Hematopoietic multipotent progenitor cell (in vitro differentiated cells): ENCODE measurements around the gene RERE. TPM values are rescaled to one million over a fixed set of nuclear protein-coding genes. Genes with fewer than 3 reads are reported as not detected.

Source experiments
- DNase-seq, 3 donors: peaks; one replicate each; pipeline ENCODE4 v3.0.0-alpha.2; 2011 to 2015; ENCODE audit warnings: low read depth in 2 of 3, low spot score in 2 of 3
- total RNA-seq: library from RNA; depleted of rRNA; stranded (reverse); fragments of >200 nt; gene quantifications from one replicate; pipeline ENCODE4 v1.2.3, GENCODE V29; 2012

The RERE gene
- total RNA-seq, 1 donor, result 61.9 TPM

DNA sequence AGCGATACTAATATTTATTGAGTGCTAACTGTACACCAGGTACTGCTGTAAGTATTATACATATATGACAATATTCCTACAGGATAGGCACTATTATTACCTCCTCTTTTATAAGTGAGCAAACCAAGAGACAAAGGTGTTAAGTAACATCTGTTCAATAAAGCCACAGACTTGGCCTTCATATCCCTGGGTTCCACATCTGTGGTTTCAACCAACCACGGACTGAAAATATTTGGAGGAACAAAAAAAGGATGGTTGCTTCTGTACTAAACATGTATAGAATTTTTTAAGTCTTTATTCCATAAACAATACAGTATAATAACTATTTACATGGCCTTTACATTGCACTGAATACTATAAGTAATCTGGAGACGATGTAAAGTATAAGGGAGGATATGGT lies 95.1 kb downstream of the RERE start:
- DNase-seq, result peak in 1 of 3 donors; percentile 47

- DNase-seq, result peak in 1 of 3 donors; percentile 21
Observed at GRCh38 chr1:8721679-8722324, 95.6 kb downstream of the RERE start.

DNA sequence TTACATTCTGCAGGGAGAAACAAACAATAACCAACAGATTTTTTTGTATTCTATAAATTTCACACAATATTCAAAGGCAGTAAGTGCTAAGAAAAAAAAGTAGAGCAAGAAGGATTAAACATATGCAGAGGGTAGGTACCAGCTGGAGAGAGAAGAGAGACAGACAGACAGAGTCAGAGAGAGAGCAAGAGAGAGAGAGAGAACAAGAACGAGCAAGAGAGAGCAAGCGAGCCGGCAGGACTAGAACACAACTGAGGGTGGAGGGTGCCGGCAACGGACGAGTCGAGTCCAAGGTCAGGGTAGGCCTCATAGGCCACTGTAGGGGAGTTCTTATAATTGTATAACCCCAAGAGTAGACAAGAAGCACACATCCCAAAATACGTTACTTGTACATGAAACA lies 97.1 kb downstream of the RERE start:
- no peak for DNase-seq

GRCh38 chr1:8718850-8719361 lies 98.5 kb downstream of the RERE start:
- peak in 1 of 3 donors; percentile 38 for DNase-seq

- DNase-seq, result no peak
Observed at GRCh38 chr1:8717148-8717547, 100.3 kb downstream of the RERE start.

DNA sequence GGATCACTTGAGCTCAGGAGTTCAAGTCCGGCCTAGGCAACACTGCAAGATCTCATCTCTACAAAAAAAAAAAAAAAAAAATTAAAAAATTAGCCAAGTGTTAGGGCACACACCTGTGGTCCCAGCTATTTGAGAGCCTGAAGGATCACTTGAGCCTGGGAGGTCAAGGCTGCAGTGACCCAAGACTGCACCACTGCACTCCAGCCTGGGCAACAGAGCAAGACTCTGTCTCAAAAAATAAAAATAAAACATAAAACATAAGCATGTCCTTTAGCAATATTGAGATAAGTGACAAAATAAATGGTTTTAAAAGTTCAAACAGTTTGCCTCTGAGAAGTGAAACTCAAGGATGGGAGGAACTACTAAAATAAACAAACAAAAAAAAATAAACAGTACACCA lies 101.2 kb downstream of the RERE start:
- DNase-seq, result no peak

DNA sequence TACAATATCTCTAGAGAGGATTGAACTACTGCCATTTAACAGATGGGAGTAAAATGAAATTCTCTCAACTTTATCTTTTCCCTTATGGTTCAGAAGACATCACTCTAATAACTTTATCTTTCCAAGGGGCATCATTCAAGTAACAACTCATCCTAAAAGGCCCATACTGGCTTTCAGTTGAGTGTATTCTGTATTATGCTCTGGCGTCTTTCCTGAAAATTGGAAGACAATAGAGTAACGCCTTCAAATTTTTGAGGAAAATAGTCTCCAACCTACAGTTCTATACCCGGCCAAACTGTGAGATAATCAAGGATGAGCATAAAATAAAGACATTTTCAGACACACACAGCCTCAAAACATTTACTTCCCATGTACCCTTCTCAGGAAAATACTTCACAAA lies 103.3 kb downstream of the RERE start:
- no peak for DNase-seq

GRCh38 chr1:8712413-8713231 lies 104.8 kb downstream of the RERE start:
- DNase-seq, result peak in 2 of 3 donors; percentile 65 to 81

GRCh38 chr1:8711873-8712412 lies 105.5 kb downstream of the RERE start:
- no peak for DNase-seq

DNA sequence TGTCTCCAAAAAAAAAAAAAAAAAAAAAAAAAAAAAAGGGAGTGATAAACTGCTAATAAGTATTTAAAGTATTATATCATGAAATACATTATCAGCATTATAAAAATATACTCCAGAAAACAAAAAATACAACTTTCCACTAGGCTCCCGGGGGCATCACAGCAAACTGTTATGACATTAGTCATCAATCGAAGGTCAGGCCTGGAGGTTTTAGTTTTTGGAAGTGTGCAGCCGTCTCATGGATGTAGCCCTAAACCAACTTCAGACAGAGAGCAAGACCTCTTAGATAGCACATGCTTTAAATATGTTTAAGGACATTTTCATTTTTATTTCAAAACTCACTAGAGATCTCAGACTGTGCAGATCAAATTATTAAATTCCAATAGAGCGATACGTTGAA lies 106.3 kb downstream of the RERE start:
- DNase-seq, result no peak

DNA sequence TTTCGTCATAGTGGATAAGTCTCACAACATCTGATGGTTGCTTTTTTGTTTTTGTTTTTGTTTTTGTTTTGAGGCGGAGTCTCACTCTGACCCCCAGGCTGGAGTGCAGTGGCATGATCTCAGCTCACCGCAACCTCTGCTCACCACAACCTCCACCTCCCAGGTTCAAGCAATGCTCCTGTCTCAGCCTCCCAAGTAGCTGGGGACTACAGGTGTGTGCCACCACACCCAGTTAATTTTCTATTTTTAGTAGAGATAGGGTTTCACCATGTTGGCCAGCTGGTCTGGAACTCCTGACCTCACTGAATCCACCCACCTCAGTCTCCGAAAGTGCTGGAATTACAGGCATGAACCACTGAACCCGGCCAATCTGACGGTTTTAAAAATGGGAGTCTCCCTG lies 109.2 kb downstream of the RERE start:
- DNase-seq, result no peak

DNA sequence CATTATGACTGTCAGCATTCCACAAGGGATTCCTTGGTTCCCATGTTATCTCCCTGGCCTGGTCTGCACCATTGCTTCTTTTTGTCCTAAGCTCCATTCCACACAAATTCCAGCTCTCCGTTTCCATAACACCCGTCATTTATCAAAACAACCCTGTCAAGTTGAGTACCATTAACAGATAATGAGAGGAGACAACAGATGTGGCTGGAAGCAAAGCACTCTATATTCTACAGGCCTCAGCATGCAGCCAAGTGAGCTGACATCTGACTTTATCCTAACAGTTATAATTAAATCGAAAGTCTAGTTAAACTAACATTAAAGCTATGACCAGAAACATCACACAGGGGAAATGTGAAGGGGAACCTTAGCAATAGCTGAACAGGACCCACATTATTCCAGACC lies 110.4 kb downstream of the RERE start:
- no peak for DNase-seq

DNA sequence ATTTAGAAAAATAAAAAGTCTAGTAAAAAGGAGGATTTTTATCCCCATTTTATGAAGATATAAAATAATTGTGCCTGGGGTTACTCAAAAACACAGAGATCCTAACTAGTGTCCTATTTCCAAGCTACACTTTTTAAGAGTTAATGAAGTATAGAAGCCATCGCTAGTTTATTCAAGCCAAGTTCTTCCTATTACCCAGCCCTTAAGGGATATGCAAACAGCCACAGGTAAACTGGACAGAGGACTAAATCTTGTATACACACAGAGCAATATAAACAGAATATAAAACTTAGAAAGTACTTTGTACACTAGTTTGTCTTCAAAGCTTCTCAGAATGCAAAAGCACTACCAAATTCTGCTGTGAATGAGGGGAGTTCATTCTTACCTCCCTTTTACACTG lies 111.1 kb downstream of the RERE start:
- no peak for DNase-seq

DNA sequence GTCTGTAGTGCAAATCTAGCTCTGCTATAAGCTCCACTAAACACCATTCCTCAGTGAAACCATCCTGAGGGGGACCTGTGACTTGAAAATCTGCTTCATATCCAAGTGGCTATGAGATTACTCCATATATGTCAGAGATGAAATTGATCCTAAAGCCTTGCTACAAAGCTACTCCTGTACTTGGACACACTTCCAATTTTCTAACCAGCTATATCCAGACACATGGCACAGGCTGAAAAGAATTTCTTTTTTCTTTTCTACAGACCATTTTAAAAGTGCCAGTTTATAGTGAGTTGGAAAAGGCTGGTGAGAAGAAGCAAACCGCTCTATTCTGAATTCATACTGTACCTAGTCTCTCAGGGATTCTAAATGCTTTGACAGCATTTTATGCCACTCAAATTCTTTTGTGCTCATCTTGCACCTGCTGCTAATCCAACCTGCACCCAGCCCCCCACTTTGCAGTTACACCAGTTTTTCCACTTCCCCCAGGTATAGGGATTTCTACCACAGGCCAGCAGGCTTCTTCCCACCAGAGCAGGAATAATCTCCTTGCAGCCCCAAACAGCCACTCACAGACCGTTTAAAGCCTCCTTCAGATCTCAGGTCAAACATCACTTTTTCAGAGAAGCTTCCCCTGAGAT lies 112.5 kb downstream of the RERE start:
- no peak for DNase-seq

DNA sequence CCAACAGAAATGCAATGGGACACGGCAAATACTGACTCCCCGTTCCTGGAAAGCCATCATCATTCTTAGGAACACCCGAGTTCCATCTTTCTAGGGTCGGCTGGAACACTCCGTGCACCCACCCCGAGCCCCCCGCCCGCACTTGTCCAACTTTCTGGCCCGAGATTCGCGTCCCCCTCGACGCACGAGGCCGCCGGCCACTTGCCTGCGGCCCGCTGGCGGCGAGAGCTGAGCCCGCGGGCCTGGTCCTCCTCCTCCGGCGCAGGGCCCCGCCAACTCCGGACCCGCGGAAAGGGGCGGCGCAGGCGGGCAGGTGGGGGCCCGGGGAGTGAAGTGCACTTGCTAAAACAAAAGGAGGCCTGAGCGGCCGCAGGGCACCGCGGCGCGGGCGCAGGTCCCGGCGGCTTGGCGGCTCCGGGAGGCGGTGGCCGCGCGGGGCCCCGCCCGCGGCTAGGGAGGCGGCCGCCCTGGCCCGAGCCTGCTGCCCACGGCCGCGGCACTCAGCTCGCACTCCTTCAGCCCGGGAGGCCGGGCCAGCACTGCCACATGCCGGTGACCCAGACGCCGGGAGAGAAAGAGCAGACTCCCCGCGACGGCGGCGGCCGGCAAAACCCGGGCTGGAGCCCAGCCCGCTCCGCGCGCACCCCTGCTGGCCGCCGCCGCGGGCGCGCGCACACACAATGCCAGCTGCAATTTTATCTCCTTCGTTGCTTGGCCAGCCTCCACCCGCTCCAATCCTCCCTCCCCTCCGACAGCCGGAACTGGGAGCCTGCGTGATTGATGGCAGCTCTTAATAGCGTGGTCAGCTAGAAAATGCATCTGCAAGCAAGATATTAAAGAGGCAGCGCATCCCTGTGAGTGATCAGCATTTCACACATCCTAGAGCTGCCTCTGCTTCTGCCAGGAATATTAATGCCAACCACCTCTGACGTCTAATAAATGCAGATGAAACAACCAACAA lies 114.3 kb downstream of the RERE start:
- DNase-seq, result peak in 2 of 3 donors; percentile 82 to 85

GRCh38 chr1:8702472-8702849 lies 115.0 kb downstream of the RERE start:
- DNase-seq, result peak in 1 of 3 donors; percentile 22

DNA sequence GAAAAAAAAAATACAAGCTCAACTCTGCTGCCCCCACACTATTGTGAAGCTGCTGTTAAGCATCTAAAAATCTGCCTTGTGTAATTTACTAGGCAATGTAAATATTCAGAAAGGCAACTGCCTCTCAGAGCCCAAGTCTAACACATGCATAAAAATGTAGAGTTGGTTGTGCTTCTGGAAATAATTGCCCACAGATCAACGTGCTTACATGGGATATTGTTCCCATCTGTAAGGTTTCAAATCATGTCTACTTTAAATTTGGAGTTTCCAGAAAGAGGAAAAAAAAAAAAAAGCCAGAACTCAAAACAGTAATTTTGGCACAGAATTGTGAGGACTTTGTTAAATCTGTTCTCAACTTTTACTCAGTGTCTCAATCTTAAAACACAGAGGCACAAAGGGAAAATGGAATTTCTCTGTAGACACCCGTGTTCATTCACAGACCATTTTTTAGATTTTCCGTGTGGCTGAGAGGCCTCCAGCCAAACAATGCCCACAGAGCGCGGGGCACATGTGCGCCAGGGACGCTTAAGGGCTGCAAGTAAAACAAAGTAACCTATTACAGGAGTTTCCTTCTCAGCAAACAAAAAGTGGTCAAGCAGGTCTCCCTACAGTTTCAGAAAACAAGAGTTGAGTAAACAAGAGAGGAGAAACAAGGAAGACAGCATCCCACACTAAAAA lies 115.5 kb downstream of the RERE start:
- DNase-seq, result peak in 1 of 3 donors; percentile 25

GRCh38 chr1:8699679-8700078 lies 117.8 kb downstream of the RERE start:
- DNase-seq, result no peak

DNA sequence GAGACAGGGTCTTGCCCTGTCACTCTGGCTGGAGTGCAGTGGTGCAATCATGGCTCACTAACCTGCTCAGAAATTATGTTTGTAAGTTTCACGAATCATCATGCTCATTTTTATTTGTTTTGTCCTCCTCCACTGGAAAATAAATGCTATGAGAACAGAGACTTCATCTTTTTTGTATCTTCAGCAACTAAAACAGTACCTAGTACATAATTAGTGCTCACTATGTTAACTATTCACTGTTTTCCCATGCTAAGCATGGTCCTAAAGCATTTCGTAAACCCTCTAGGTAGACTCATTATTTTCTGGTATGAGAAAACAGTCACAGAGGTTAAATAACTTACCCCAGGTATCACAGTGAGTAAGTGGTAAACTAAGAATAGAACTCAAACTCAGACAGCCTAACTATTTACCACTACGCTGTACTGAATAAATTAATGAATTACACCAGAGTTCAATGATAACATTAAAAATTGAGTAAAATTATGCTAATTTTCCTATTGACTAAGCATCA lies 118.4 kb downstream of the RERE start:
- DNase-seq, result no peak
